ENCODE measurements around the gene RTKN.
"Not testable (repeated sequence)": the region's sequence is repeated elsewhere in the genome, so short reads cannot be mapped to it uniquely, and the experiment has no call there.

The RTKN gene

GRCh38 chr2:74439373-74439772, 2.4 kb downstream of the RTKN start:
- DNase-seq = no peak
- no peak for ATAC-seq

- ATAC-seq = no peak
Measured at GRCh38 chr2:74438248-74438647, 3.5 kb downstream of the RTKN start.

GRCh38 chr2:74436848-74437695, 4.7 kb downstream of the RTKN start:
- ATAC-seq = no peak

More at GRCh38 chr2:74438248-74438647, 3.5 kb downstream of the RTKN start:
- DNase-seq = no peak

GRCh38 chr2:74436111-74436805, 5.5 kb downstream of the RTKN start:
- DNase-seq (no peak), ATAC-seq (no peak)

More at GRCh38 chr2:74436848-74437695, 4.7 kb downstream of the RTKN start:
- no peak for DNase-seq

- DNase-seq (no peak), ATAC-seq (no peak)
Measured at GRCh38 chr2:74430502-74430901, 11.2 kb downstream of the RTKN start.

GRCh38 chr2:74429487-74430451, 12.0 kb downstream of the RTKN start:
- ATAC-seq (no peak), DNase-seq (no peak)

- ATAC-seq = no peak
Measured at GRCh38 chr2:74428675-74429074, 13.1 kb downstream of the RTKN start.

GRCh38 chr2:74427551-74427950, 14.2 kb downstream of the RTKN start:
- DNase-seq (no peak), ATAC-seq (no peak)

More at GRCh38 chr2:74428675-74429074, 13.1 kb downstream of the RTKN start:
- no peak for DNase-seq

GRCh38 chr2:74426181-74426758, 15.5 kb downstream of the RTKN start:
- ATAC-seq (no peak), DNase-seq (no peak)

GRCh38 chr2:74425523-74425922, 16.2 kb downstream of the RTKN start:
- no peak for DNase-seq
- no peak for ATAC-seq

- DNase-seq (no peak), ATAC-seq (no peak)
Measured at GRCh38 chr2:74424995-74425406, 16.7 kb downstream of the RTKN start.

GRCh38 chr2:74424139-74424992, 17.4 kb downstream of the RTKN start:
- ATAC-seq = no peak
- DNase-seq = no peak

GRCh38 chr2:74423231-74424095, 18.3 kb downstream of the RTKN start:
- no peak for ATAC-seq
- no peak for DNase-seq

- ATAC-seq = peak; percentile 96
- peak; percentile 98 for DNase-seq
Measured at GRCh38 chr2:74421221-74421870, 20.4 kb downstream of the RTKN start, which contains the start of the genes C2orf81 and WDR54. C2orf81 (minus strand) TSS chr2:74421619; CDS start chr2:74421560, 59 bp downstream. WDR54 (plus strand) TSS chr2:74421730; CDS start chr2:74422154, 424 bp downstream.

GRCh38 chr2:74420443-74421103, 21.2 kb downstream of the RTKN start:
- not testable (repeated sequence) for ATAC-seq, DNase-seq

- DNase-seq (no peak), ATAC-seq (no peak)
Measured at GRCh38 chr2:74420006-74420405, 21.7 kb downstream of the RTKN start.

GRCh38 chr2:74419345-74419744, 22.4 kb downstream of the RTKN start:
- DNase-seq (no peak), ATAC-seq (no peak)

GRCh38 chr2:74418312-74418711, 23.4 kb downstream of the RTKN start:
- DNase-seq (no peak), ATAC-seq (no peak)
